HG03045 (cell line): ENCODE measurements around the gene FRMD4A.

Experiments
- ATAC-seq: cut with Tn5 transposase; IDR thresholded peaks from one replicate; pipeline ENCODE4 v1.9.1; 2021; ENCODE audit warnings: mild to moderate bottlenecking, moderate library complexity; ENCODE audit not compliant: unreplicated experiment

FRMD4A gene

GRCh38 chr10:14345262-14345661, 14.5 kb upstream of the FRMD4A start:
- no peak for ATAC-seq

GRCh38 chr10:14340051-14340744, 9.5 kb upstream of the FRMD4A start:
- no peak for ATAC-seq

GRCh38 chr10:14336736-14337135, 6.0 kb upstream of the FRMD4A start:
- no peak for ATAC-seq

GRCh38 chr10:14334771-14335170, 4.0 kb upstream of the FRMD4A start:
- no peak for ATAC-seq

- no peak for ATAC-seq
These were observed 2.9 kb upstream of the FRMD4A start for GRCh38 chr10:14333606-14334005.

GRCh38 chr10:14332903-14333302, 2.2 kb upstream of the FRMD4A start:
- no peak for ATAC-seq

GRCh38 chr10:14329746-14330173, 964 bp downstream of the FRMD4A start:
- ATAC-seq, result no peak

- no peak for ATAC-seq
These were observed 1.6 kb downstream of the FRMD4A start for GRCh38 chr10:14328881-14329672.

GRCh38 chr10:14327527-14327926, 3.2 kb downstream of the FRMD4A start:
- no peak for ATAC-seq

- no peak for ATAC-seq
These were observed 4.1 kb downstream of the FRMD4A start for GRCh38 chr10:14326581-14326980.

GRCh38 chr10:14325325-14325955, 5.3 kb downstream of the FRMD4A start:
- no peak for ATAC-seq

- no peak for ATAC-seq
These were observed 8.1 kb downstream of the FRMD4A start for GRCh38 chr10:14322526-14323188.

- no peak for ATAC-seq
These were observed 12.7 kb downstream of the FRMD4A start for GRCh38 chr10:14318007-14318406.

GRCh38 chr10:14312014-14312413, 18.7 kb downstream of the FRMD4A start:
- ATAC-seq, result no peak

GRCh38 chr10:14311206-14311957, 19.3 kb downstream of the FRMD4A start:
- ATAC-seq, result no peak

- ATAC-seq, result no peak
These were observed 21.1 kb downstream of the FRMD4A start for GRCh38 chr10:14309593-14309992.

- no peak for ATAC-seq
These were observed 24.5 kb downstream of the FRMD4A start for GRCh38 chr10:14306190-14306589.

- no peak for ATAC-seq
These were observed 26.7 kb downstream of the FRMD4A start for GRCh38 chr10:14304046-14304445.

GRCh38 chr10:14302035-14302434, 28.7 kb downstream of the FRMD4A start:
- ATAC-seq, result no peak

GRCh38 chr10:14299556-14299955, 31.2 kb downstream of the FRMD4A start:
- ATAC-seq, result no peak
